ENCODE measurements around the gene CRHR1. TPM values are rescaled to one million over a fixed set of nuclear protein-coding genes. Genes with fewer than 3 reads are reported as not detected.

Gene CRHR1
- total RNA-seq, 5 donors from 2014 or later (not counting 1 experiment from before 2014, with no cell fraction given) = not detected

DNA sequence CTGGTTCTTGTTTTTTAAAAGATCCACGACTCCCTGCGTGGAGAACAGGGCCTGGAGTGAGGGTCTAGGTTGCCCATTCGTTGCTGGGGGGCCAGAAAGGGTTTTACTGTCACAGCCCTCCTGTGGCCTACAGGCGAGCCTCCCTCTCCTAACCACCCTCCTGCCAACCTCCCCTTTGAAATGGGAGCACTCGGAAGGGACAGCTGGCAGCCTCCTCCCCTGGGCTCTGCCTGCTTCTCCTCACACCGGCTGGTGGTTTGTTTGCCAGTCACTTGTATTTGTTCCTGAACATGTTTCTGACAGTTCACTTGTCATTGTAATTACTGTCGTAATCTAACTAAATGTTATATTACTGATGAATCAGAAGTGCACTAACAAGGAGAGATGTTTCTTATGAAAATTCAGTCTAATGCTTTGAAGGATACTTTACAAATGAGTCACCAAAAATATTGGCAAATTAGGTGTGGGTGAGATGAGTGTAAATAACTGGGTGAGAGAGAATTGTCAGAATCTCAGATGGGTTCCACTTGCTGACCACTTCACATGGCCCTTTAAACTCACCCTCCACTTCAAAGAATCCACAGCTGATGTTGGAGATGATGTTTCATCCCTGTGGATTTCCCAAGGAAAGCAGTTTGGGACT lies 57.9 kb downstream of the CRHR1 start:
- peaks cover 0 to 20% of the 10 kb centered on the region in 2 experiments for H3K27me3 ChIP-seq (replicated peaks in 1 of 2; ENCODE audit: control insufficient read depth in 2 of 2, extremely low read depth in 1 of 2, insufficient read depth in 2 of 2, low read length in 1 of 2)
- no peak for DNase-seq
- Mint-ChIP-seq H3K36me3 (no peaks in the 10 kb centered on the region), H3K27ac (no peak overlapping the region), H3K9me3 (no peaks in the 10 kb centered on the region), H3K27me3 (peaks cover 0 to under 1% of the 10 kb centered on the region in 2 donors), H3K4me1 (no peaks in the 10 kb centered on the region), H3K4me3 (no peak overlapping the region)
- H3K9me3 ChIP-seq = no peaks in the 10 kb centered on the region
- 80% methylated on average over 2 of the region's 7 CpGs for WGBS (ENCODE audit: insufficient coverage)
- H3K27ac ChIP-seq (ENCODE audit: low read length) = no peak overlapping the region
- ChIA-PET POLR2A (no interaction called here), CTCF (no interaction called here)
- H3K36me3 ChIP-seq (ENCODE audit: control insufficient read depth in 2 of 2, extremely low read depth in 1 of 2, insufficient read depth in 1 of 2, low read length in 1 of 2) = no peaks in the 10 kb centered on the region
- H3K4me1 ChIP-seq (ENCODE audit: control insufficient read depth in 1 of 2, extremely low read depth in 1 of 2, insufficient read depth in 2 of 2, low read length in 2 of 2) = no peaks in the 10 kb centered on the region
- H3K4me3 ChIP-seq (ENCODE audit: control insufficient read depth in 1 of 2, extremely low read depth in 1 of 2, low read length in 1 of 2) = no peak overlapping the region
- ATAC-seq (replicated peaks in 1 of 4) = no peak

DNA sequence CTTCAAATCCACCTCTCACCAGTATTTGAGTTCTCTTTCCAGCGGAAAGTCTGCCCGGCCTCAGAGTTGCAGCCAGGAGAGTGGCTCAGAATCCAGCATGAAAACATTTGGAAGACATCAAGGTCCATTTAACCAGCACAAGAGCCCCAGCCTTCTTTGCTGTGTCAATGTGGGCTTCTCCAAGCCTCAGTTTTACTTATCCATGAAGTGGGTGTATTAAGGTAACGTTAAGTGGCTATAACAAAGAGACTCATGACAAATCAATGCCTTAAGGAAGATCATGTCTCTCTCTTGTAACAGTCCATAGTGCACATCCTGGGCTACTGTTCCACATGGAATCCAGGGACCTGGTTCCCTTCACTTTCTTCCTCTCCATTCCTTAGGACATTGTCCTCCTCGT lies 59.6 kb downstream of the CRHR1 start:
- Mint-ChIP-seq H3K4me1 (no peaks in the 10 kb centered on the region), H3K27me3 (peaks cover 2 to 4% of the 10 kb centered on the region in 2 donors), H3K9me3 (no peaks in the 10 kb centered on the region), H3K4me3 (no peak overlapping the region), H3K27ac (no peak overlapping the region), H3K36me3 (no peaks in the 10 kb centered on the region)
- 100% methylated on average over 1 of the region's 4 CpGs for WGBS (ENCODE audit: insufficient coverage)
- Histone ChIP-seq H3K9me3 (no peaks in the 10 kb centered on the region), H3K27ac (ENCODE audit: low read length) (no peak overlapping the region), H3K36me3 (ENCODE audit: control insufficient read depth in 2 of 2, extremely low read depth in 1 of 2, insufficient read depth in 1 of 2, low read length in 1 of 2) (no peaks in the 10 kb centered on the region), H3K27me3 (replicated peaks in 1 of 2; ENCODE audit: control insufficient read depth in 2 of 2, extremely low read depth in 1 of 2, insufficient read depth in 2 of 2, low read length in 1 of 2) (peaks cover 0 to 22% of the 10 kb centered on the region in 2 experiments), H3K4me1 (ENCODE audit: control insufficient read depth in 1 of 2, extremely low read depth in 1 of 2, insufficient read depth in 2 of 2, low read length in 2 of 2) (no peaks in the 10 kb centered on the region), H3K4me3 (ENCODE audit: control insufficient read depth in 1 of 2, extremely low read depth in 1 of 2, low read length in 1 of 2) (no peak overlapping the region)
- no peak for ATAC-seq (replicated peaks in 1 of 4)
- POLR2A ChIA-PET = no interaction called here
- CTCF ChIA-PET = no interaction called here
- no peak for DNase-seq

GRCh38 chr17:45844695-45845375 lies 60.7 kb downstream of the CRHR1 start, which contains the start of gene SPPL2C:
Gene SPPL2C (plus strand): TSS chr17:45844881. CDS start chr17:45844907, 26 bp downstream.
- no peak within 1 kb of the TSS for H3K27ac ChIP-seq (ENCODE audit: low read length)
- Mint-ChIP-seq H3K9me3 (no peaks in the 10 kb centered on the region), H3K4me3 (no peak within 1 kb of the TSS), H3K36me3 (no peaks in the 10 kb centered on the region), H3K27ac (no peak within 1 kb of the TSS), H3K27me3 (peaks cover 2 to 4% of the 10 kb centered on the region in 2 donors), H3K4me1 (no peaks in the 10 kb centered on the region)
- ChIA-PET POLR2A (no interaction called here), CTCF (no interaction called here)
- H3K9me3 ChIP-seq = no peaks in the 10 kb centered on the region
- no peaks in the 10 kb centered on the region for H3K4me1 ChIP-seq (ENCODE audit: control insufficient read depth in 1 of 2, extremely low read depth in 1 of 2, insufficient read depth in 2 of 2, low read length in 2 of 2)
- no peaks in the 10 kb centered on the region for H3K36me3 ChIP-seq (ENCODE audit: control insufficient read depth in 2 of 2, extremely low read depth in 1 of 2, insufficient read depth in 1 of 2, low read length in 1 of 2)
- ATAC-seq (replicated peaks in 1 of 4) = no peak
- WGBS (ENCODE audit: insufficient coverage) = 86% methylated on average over 20 of the region's 25 CpGs
- H3K27me3 ChIP-seq (replicated peaks in 1 of 2; ENCODE audit: control insufficient read depth in 2 of 2, extremely low read depth in 1 of 2, insufficient read depth in 2 of 2, low read length in 1 of 2) = peaks cover 0 to 28% of the 10 kb centered on the region in 2 experiments
- DNase-seq = no peak
- H3K4me3 ChIP-seq (ENCODE audit: control insufficient read depth in 1 of 2, extremely low read depth in 1 of 2, low read length in 1 of 2) = no peak within 1 kb of the TSS

DNA sequence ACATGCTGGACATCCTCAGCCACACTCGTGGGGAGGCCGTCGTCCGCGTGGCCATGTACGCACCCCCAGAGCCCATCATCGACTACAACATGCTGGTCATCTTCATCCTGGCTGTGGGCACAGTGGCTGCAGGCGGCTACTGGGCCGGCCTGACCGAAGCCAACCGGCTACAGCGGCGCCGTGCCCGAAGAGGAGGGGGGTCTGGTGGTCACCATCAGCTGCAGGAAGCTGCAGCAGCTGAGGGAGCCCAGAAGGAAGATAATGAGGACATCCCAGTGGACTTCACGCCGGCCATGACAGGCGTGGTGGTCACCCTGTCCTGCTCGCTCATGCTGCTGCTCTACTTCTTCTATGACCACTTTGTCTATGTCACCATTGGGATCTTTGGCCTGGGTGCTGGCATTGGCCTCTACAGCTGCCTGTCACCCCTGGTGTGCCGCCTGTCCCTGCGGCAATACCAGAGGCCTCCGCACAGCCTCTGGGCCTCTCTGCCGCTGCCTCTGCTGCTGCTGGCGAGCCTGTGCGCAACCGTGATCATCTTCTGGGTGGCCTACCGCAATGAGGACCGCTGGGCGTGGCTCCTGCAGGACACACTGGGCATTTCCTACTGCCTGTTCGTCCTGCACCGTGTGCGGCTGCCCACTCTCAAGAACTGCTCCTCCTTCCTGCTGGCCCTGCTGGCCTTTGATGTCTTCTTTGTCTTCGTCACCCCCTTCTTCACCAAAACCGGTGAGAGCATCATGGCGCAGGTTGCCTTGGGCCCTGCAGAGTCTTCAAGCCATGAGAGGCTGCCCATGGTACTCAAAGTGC lies 61.5 kb downstream of the CRHR1 start:
- Histone ChIP-seq H3K27ac (ENCODE audit: low read length) (no peak overlapping the region), H3K27me3 (replicated peaks in 1 of 2; ENCODE audit: control insufficient read depth in 2 of 2, extremely low read depth in 1 of 2, insufficient read depth in 2 of 2, low read length in 1 of 2) (peaks cover 0 to 26% of the 10 kb centered on the region in 2 experiments), H3K36me3 (ENCODE audit: control insufficient read depth in 2 of 2, extremely low read depth in 1 of 2, insufficient read depth in 1 of 2, low read length in 1 of 2) (no peaks in the 10 kb centered on the region), H3K4me1 (ENCODE audit: control insufficient read depth in 1 of 2, extremely low read depth in 1 of 2, insufficient read depth in 2 of 2, low read length in 2 of 2) (no peaks in the 10 kb centered on the region), H3K4me3 (ENCODE audit: control insufficient read depth in 1 of 2, extremely low read depth in 1 of 2, low read length in 1 of 2) (no peak overlapping the region), H3K9me3 (no peaks in the 10 kb centered on the region)
- Mint-ChIP-seq H3K27me3 (peaks cover 2 to 6% of the 10 kb centered on the region in 2 donors), H3K4me1 (no peaks in the 10 kb centered on the region), H3K9me3 (no peaks in the 10 kb centered on the region), H3K36me3 (no peaks in the 10 kb centered on the region), H3K4me3 (no peak overlapping the region), H3K27ac (no peak overlapping the region)
- WGBS (ENCODE audit: insufficient coverage) = 88% methylated on average over 34 of the region's 35 CpGs
- POLR2A ChIA-PET = no interaction called here
- CTCF ChIA-PET = no interaction called here
- DNase-seq (no peak), ATAC-seq (replicated peaks in 1 of 4) (no peak)

DNA sequence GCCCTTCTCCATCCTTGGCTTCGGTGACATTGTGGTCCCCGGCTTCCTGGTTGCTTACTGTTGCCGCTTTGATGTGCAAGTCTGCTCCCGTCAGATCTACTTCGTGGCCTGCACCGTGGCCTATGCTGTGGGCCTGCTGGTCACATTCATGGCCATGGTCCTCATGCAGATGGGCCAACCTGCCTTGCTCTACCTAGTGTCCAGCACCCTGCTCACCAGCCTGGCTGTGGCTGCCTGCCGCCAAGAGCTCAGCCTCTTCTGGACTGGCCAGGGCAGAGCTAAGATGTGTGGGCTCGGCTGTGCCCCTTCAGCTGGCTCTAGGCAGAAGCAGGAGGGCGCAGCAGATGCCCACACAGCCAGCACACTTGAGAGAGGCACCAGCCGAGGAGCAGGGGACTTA lies 62.1 kb downstream of the CRHR1 start:
- H3K4me3 ChIP-seq (ENCODE audit: control insufficient read depth in 1 of 2, extremely low read depth in 1 of 2, low read length in 1 of 2) = no peak overlapping the region
- CTCF ChIA-PET = no interaction called here
- H3K4me1 ChIP-seq (ENCODE audit: control insufficient read depth in 1 of 2, extremely low read depth in 1 of 2, insufficient read depth in 2 of 2, low read length in 2 of 2) = no peaks in the 10 kb centered on the region
- ATAC-seq (replicated peaks in 1 of 4) (no peak), DNase-seq (no peak)
- Mint-ChIP-seq H3K4me1 (no peaks in the 10 kb centered on the region), H3K9me3 (no peaks in the 10 kb centered on the region), H3K36me3 (no peaks in the 10 kb centered on the region), H3K27ac (no peak overlapping the region), H3K4me3 (no peak overlapping the region), H3K27me3 (peaks cover 2 to 12% of the 10 kb centered on the region in 2 donors)
- H3K9me3 ChIP-seq = no peaks in the 10 kb centered on the region
- H3K27me3 ChIP-seq (replicated peaks in 1 of 2; ENCODE audit: control insufficient read depth in 2 of 2, extremely low read depth in 1 of 2, insufficient read depth in 2 of 2, low read length in 1 of 2) = peaks cover 0 to 28% of the 10 kb centered on the region in 2 experiments
- H3K27ac ChIP-seq (ENCODE audit: low read length) = no peak overlapping the region
- WGBS (ENCODE audit: insufficient coverage) = 77% methylated on average over 10 of the region's 10 CpGs
- POLR2A ChIA-PET = no interaction called here
- H3K36me3 ChIP-seq (ENCODE audit: control insufficient read depth in 2 of 2, extremely low read depth in 1 of 2, insufficient read depth in 1 of 2, low read length in 1 of 2) = no peaks in the 10 kb centered on the region

- Histone ChIP-seq H3K4me1 (ENCODE audit: control insufficient read depth in 1 of 2, extremely low read depth in 1 of 2, insufficient read depth in 2 of 2, low read length in 2 of 2) (no peaks in the 10 kb centered on the region), H3K9me3 (no peaks in the 10 kb centered on the region), H3K27ac (ENCODE audit: low read length) (no peak overlapping the region), H3K36me3 (ENCODE audit: control insufficient read depth in 2 of 2, extremely low read depth in 1 of 2, insufficient read depth in 1 of 2, low read length in 1 of 2) (no peaks in the 10 kb centered on the region), H3K27me3 (replicated peaks in 1 of 2; ENCODE audit: control insufficient read depth in 2 of 2, extremely low read depth in 1 of 2, insufficient read depth in 2 of 2, low read length in 1 of 2) (peaks cover 0 to 33% of the 10 kb centered on the region in 2 experiments), H3K4me3 (ENCODE audit: control insufficient read depth in 1 of 2, extremely low read depth in 1 of 2, low read length in 1 of 2) (no peak overlapping the region)
- H3K9me3 Mint-ChIP-seq = no peaks in the 10 kb centered on the region
- peaks cover 2 to 14% of the 10 kb centered on the region in 2 donors for H3K27me3 Mint-ChIP-seq
- H3K4me3 Mint-ChIP-seq = no peak overlapping the region
- ChIA-PET POLR2A (no interaction called here), CTCF (no interaction called here)
- no peak overlapping the region for H3K27ac Mint-ChIP-seq
- DNase-seq (no peak), ATAC-seq (replicated peaks in 1 of 4) (no peak)
- 73% methylated on average over 8 of the region's 9 CpGs for WGBS (ENCODE audit: insufficient coverage)
- no peaks in the 10 kb centered on the region for H3K36me3 Mint-ChIP-seq
- no peaks in the 10 kb centered on the region for H3K4me1 Mint-ChIP-seq
These were observed 62.5 kb downstream of the CRHR1 start for GRCh38 chr17:45846646-45847045.
